GM19455 (cell line): ENCODE measurements around the gene SPATA32.

Experiments used
- ATAC-seq: cut with Tn5 transposase; IDR thresholded peaks from one replicate; pipeline ENCODE4 v1.9.1; 2021; ENCODE audit not compliant: unreplicated experiment

SPATA32 gene

DNA sequence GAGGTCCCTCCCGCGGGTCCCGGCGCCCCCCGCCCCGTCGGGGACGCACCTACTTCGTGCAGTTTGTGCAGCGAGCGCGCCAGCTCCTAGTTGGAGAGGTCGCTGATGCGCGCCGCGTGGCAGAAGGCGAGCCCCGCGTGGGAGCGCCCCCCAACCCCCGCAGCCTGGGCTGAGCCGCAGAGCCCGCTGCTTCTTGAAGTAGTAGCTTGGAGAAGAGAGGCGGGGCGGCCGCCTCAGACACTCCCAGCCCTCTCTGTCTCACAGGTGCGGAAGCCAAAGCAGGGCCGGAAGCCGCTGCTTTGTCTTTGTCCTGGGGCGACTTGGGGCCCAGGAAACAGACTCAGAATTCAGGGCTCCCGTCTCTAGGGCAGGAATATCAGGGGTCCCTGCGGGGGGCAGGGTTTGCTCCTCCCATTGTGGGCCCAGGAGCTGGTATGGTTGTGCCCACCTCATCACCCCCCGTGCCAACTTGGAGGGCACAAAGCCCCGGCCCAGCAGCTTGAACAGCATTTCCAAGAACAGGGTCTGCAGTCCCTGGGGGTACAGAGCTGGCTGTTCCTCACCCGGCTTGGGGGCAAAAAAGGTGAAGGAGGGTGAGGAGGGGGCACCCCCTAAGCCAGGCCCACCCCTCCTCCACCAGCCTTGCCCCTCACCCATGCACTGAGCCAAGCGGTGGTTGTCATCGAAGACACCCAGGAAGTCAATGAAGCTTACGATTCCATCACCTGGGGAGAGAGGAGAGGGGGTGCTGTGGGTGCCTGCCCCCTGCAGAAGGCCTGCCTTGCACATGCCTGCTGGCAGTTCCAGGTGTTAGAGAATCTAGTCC, 13.5 kb downstream of the SPATA32 start:
- peak; percentile 71 for ATAC-seq

GRCh38 chr17:45247429-45248131, 14.3 kb downstream of the SPATA32 start:
- ATAC-seq: peak; percentile 76

DNA sequence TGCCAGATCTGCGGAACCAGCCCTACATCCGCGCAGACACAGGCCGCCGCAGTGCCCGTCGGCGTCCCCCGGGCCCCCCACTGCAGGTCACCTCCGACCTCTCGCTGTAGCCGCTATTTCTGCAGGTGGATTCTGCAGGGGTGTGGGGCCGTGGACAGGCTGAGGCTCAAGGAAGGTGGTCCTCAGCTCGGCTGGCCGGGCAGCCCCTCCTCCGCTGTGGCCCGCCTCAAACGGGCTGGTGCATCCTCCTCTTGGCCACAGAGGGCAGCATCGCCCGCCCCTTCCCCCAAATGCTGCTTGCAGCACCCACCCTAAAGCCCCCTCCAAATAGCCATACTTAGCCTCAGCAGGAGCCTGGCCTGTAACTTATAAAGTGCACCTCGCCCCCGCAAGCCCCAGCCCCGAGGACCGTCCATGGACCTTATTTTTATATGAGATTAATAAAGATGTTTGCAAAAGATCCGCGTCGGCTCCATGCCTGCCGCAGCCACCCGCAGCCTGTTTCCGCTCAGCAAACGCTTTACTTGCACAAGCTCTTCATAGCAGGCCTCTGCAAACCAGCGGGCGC, 14.9 kb downstream of the SPATA32 start:
- no peak for ATAC-seq

DNA sequence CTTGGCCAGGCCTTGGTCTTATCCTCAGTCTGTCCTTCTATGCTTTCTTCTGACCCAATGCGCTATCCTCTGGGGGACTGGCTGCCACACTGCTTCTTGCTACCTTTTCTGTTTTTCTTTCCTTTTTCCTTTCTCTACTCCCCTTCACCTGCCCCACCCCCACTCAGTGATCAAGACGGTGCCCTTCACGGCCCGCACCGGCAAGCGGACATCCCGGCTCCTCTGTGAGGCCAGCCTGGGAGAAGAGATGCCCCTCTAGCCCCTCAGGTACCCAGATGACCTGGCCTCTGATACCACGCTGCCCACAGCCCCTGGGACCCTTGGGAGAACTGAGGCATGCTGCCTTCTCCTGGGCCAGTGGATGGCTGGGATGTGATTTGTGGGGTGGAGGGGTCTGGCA, 15.6 kb downstream of the SPATA32 start:
- ATAC-seq: no peak

DNA sequence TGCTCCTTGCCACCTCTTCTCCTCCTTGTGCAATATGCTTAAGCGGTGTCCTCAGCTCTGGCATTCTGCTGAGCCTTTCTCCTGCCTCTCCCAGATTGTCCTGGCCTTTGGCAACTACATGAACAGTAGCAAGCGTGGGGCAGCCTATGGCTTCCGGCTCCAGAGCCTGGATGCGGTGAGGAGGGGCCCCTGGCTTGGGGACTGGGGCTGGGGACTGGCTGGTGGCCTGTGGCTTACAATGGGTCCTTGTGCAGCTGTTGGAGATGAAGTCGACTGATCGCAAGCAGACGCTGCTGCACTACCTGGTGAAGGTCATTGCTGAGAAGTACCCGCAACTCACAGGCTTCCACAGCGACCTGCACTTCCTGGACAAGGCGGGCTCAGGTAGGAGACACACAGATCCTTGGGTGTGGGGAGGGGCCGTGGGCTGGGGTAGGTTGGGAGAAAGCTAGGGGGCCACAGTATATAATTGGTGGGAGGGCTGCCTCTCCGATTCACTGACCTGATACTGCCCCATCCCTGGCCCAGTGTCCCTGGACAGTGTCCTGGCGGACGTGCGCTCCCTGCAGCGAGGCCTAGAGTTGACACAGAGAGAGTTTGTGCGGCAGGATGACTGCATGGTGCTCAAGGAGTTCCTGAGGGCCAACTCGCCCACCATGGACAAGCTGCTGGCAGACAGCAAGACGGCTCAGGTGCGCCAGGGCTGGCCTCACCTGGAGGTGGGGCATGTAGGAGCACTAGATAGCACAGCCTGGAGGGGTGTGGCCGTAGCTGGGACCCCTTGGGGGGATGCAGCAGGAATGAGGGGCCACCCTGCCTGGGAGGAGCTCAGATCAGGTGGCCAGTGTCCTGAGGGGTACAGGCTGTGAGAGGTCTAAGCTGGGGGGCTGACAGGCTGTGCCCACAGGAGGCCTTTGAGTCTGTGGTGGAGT, 16.9 kb downstream of the SPATA32 start:
- ATAC-seq: no peak

GRCh38 chr17:45243750-45244149, 18.1 kb downstream of the SPATA32 start:
- no peak for ATAC-seq

- ATAC-seq: no peak
Observed at GRCh38 chr17:45242029-45242414, 19.9 kb downstream of the SPATA32 start.

DNA sequence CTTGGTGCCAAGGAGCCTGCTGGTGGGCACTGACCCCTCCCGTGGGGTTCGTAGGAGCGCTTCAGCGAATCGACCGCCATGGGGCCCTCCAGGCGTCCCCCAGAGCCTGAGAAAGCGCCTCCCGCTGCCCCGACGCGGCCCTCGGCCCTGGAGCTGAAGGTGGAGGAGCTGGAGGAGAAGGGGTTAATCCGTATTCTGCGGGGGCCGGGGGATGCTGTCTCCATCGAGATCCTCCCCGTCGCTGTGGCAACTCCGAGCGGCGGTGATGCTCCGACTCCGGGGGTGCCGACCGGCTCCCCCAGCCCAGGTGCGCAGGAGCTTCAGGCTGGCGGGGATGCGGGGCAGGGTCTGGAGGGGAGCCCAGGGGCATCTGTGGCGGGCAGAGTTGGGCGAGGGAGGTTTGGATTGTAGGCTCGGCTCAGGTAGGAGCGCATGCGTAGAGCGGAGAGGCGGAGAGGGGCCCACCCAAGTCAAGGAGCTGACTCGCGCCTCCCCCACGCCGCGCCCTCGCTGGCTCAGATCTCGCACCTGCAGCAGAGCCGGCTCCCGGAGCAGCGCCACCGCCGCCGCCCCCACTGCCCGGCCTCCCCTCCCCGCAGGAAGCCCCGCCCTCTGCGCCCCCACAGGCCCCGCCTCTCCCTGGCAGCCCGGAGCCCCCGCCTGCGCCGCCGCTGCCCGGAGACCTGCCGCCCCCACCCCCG, 20.4 kb downstream of the SPATA32 start:
- ATAC-seq: no peak

GRCh38 chr17:45240905-45241327, 21.0 kb downstream of the SPATA32 start:
- no peak for ATAC-seq

GRCh38 chr17:45238155-45238774, 23.6 kb downstream of the SPATA32 start:
- ATAC-seq: no peak

DNA sequence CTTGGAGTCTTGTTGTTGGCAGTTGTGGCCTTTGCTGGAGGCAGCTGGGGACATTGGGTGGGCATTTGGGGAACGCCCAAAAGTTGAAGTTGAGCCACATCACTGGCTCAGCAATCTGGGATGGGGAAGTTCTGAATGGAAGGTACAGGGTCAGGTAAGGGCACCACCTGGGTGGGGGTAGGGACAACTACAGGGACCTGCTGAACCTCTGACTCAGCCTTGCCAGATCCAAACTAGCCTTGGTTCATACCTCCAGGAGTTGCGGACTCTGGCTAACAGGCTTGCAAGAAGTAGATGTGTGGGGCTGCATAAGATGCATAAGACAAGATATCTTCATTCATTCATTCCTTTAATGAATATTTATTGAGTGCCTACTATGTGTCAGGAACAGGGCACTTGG, 24.2 kb downstream of the SPATA32 start:
- ATAC-seq: no peak

DNA sequence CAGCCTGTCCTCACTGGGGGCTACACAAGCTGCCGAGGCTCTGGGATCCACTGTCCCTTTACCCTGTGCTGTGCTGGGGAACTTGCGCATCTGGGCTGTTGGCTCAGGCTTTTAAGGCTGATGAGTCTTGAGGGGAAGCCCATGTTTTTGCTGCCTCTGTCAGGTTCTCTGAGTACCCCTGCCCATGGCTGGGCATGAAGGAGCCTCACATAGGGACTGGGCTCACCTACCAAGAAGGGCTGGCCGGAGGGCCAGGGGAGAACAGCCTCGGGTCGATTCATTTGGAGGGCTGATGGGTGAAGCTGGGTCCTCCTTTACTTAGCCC, 25.6 kb downstream of the SPATA32 start:
- ATAC-seq: no peak

DNA sequence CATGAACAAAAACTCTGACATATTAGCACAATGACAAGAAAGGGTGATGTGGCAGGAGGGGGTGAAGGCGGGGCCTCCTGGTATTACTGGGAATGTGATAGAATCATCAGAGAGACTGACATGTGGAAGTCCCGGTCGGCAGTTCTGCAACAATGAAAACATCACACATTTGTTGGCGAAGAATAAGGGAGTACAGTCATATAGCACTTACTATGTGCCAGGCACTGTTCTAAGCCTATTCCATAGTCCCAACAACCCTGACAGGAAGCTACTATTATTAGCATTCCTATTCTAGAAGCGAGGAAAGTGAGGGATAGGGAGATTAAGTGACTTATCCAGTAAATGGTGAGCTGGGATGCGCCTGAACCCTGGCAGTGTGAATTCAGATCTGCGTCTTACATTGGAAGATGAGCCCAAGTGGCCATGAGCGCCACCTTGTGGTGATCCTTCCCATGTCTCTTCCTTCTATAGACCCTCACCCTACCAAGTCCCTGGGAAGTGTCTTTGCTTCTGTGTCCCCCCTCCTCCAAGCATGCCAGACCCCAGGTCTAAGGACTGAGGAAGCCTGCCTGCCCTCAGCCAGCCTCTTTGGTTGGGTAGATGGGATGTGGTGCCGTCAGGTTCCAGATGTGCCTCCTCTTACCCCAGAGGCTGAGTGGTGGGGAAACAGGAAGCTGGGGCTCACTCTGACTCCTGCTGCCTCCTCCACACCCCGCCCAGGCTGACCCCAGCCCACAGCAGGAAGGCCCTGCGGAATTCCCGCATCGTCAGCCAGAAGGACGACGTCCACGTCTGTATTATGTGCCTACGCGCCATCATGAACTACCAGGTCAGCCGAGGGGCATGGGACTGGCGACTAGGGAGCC, 26.2 kb downstream of the SPATA32 start:
- ATAC-seq: no peak

- no peak for ATAC-seq
Observed at GRCh38 chr17:45234641-45235415, 27.1 kb downstream of the SPATA32 start.

- ATAC-seq: no peak
Observed at GRCh38 chr17:45233423-45233924, 28.4 kb downstream of the SPATA32 start.

DNA sequence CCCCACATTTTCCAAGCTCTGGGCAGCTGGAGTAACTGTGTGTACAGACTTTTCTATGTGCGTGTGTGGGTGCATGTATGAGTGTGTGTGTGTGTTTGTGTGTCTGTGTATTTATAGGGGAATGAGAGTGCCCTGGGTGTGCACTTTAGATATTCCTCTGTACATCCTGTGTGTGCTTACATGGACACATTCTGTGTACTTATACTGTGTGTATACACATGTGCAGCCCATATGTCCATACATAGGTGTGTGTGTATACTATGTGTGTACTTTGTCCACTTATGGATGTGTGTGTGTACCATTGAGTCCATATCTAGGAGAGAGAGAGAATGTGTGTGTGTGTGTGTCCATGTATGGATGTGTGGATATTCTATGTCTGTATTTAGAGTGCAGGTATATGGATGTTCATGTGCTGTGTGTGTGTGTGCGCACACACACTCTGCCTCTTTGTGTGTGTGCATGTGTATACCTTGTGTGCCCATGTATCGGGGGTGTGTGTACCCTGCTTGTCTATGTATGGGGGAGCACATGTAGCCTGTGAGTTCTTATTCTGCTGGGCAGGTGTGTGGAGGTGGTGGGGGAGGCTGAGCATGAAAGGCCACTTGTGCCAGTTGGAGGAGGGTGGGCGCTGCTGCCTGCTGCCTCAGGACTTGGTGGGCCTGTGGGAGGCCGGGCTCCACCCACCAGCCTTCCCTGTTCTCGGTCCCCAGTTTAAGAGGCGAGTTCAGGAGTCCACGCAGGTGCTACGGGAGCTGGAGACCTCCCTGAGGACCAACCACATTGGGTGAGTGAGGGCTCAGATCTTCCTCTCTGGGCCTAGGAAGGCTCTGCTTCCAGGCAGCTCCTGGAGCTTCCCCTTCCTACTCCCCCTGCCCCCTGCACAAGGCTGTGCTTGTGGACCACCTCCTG, 29.1 kb downstream of the SPATA32 start:
- ATAC-seq: no peak

DNA sequence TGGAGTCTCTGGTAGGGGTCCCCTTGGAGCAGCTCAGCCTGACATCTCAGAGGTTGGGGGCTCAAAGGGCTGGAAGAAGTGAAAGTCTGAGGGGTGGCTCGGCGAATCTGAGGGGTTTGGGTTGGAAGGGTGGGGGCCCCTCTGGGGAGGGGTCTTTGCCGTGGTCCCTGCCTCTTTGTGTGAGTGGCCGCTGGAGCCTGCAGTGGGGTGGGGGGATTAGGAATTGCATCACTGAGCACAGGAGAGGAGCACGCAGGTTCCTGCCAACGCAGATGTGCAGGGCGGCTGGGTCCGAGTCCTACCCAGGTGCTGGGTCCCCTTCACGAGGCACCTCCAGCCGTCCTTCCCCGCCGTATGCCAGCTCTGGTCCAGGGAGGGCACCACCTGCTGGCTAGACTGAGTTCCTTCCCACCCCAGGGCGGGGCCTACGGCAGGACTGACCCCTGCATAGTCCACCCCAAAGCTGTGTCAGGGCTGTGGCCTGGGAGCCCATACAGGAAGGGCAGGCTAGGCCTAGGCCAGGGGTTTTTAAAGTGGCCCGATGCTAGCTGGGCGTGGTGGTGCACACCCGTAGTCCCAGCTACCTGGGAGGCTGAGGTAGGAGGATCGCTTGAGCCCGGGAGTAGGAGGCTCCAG, 30.3 kb downstream of the SPATA32 start:
- no peak for ATAC-seq
